Activated CD4-positive, alpha-beta T cell treated with anti-CD3 and anti-CD28 coated beads for 24 hours (primary cell): ENCODE data around the gene AK3.
"Not testable (repeated sequence)": the region's sequence is repeated elsewhere in the genome, so short reads cannot be mapped to it uniquely, and the experiment has no call there.

Experiments
- DNase-seq, 2 donors: peaks; one replicate each; pipeline ENCODE4 v3.0.0-alpha.2; 2020; ENCODE audit warnings: low read depth in 2 of 2

Gene AK3

GRCh38 chr9:4740638-4741364, at the start of gene AK3:
TSS of gene AK3 (minus strand) at chr9:4741202. CDS start at chr9:4741087, 115 bp downstream.
- peak; percentile 65 to 78 for DNase-seq

GRCh38 chr9:4788703-4789102, 47.7 kb upstream of the AK3 start:
- DNase-seq, result no peak

GRCh38 chr9:4787876-4788275, 46.9 kb upstream of the AK3 start:
- no peak for DNase-seq

GRCh38 chr9:4786599-4786998, 45.6 kb upstream of the AK3 start:
- no peak for DNase-seq

- DNase-seq, result no peak
These were observed 43.4 kb upstream of the AK3 start for GRCh38 chr9:4784403-4784802.

GRCh38 chr9:4783191-4783590, 42.2 kb upstream of the AK3 start:
- not testable (repeated sequence) for DNase-seq

- no peak for DNase-seq
These were observed 40.4 kb upstream of the AK3 start for GRCh38 chr9:4781408-4781807.

GRCh38 chr9:4780651-4781050, 39.6 kb upstream of the AK3 start:
- no peak for DNase-seq

GRCh38 chr9:4774958-4775357, 34.0 kb upstream of the AK3 start:
- not testable (repeated sequence) for DNase-seq

GRCh38 chr9:4774209-4774608, 33.2 kb upstream of the AK3 start:
- no peak for DNase-seq

GRCh38 chr9:4771788-4772187, 30.8 kb upstream of the AK3 start:
- no peak for DNase-seq

- no peak for DNase-seq
These were observed 28.5 kb upstream of the AK3 start for GRCh38 chr9:4769321-4770080.

GRCh38 chr9:4768681-4769080, 27.7 kb upstream of the AK3 start:
- no peak for DNase-seq

- DNase-seq, result no peak
These were observed 23.0 kb upstream of the AK3 start for GRCh38 chr9:4764033-4764432.

GRCh38 chr9:4762886-4763541, 22.0 kb upstream of the AK3 start:
- DNase-seq, result no peak

GRCh38 chr9:4762108-4762885, 21.3 kb upstream of the AK3 start:
- peak; percentile 64 to 78 for DNase-seq

GRCh38 chr9:4760122-4760521, 19.1 kb upstream of the AK3 start:
- no peak for DNase-seq

GRCh38 chr9:4756420-4756819, 15.4 kb upstream of the AK3 start:
- no peak for DNase-seq

- no peak for DNase-seq
These were observed 14.1 kb upstream of the AK3 start for GRCh38 chr9:4755026-4755609.

GRCh38 chr9:4754530-4754929, 13.5 kb upstream of the AK3 start:
- DNase-seq, result not testable (repeated sequence)

GRCh38 chr9:4750023-4750673, 9.1 kb upstream of the AK3 start:
- DNase-seq, result no peak
